PC-3 (cell line): ENCODE data around the gene DHRS3.

Experiments used
- EZH2 ChIP-seq: fragments of 300-600 bp; sonication (generic); IDR thresholded peaks from one replicate; pipeline ENCODE4 v1.6.1; 2017; ENCODE audit warnings: antibody characterized with exemption, mild to moderate bottlenecking, low read length; ENCODE audit not compliant: unreplicated experiment
- EZH2phosphoT487 ChIP-seq: fragments of 300-600 bp; sonication (generic); IDR thresholded peaks from 2 replicates; pipeline ENCODE4 v1.6.1; 2018; ENCODE audit warnings: mild to moderate bottlenecking, antibody characterized with exemption, low read length, borderline replicate concordance
- TF ChIP-seq, protein P1 (sequence below): fragments of 300-600 bp; sonication (generic); conservative IDR thresholded peaks from 2 replicates; pipeline ENCODE4 v1.5.1; 2017; ENCODE audit warnings: antibody characterized with exemption, low read depth, mild to moderate bottlenecking, low read length

DNA sequence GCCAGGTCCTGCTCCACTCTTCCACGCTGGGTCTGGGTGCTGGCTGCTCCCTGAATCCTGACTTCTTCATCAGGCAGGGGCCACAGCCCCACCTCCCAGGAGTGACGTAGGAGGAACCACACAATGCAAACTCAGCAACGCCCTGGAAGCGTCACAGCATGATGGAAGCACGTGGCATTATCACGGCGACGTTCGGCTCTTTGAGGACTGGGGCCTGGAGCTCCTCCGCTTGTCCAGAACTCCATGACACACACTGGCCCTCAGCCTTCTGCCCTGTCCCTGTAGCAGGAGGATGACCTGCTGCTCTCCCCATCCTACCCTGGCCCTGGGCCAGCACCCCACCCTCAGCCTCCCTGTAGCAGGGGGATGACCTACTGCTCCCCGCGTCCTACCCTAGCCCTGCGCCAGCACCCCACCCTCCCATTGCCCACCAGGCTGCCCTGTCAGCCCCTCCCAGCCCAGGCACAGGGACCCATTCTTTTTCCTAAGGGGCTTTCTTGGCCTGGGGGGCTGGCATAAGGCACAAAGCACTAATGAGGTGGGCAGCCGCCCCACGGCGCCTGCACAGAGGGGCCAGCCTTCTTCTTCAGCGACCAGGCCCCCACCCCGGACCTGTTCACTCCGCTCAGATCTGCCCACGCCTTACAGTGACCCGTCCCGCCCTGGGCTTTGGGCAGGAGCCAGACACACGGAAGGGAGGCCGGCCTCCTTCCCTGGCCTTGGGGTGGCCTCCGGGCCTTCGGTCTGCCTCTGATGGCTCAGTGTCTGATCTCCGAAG, 65.7 kb downstream of the DHRS3 start:
- TF ChIP-seq EZH2 (no peak), EZH2phosphoT487 (no peak)
- TF ChIP-seq, protein P1, sequence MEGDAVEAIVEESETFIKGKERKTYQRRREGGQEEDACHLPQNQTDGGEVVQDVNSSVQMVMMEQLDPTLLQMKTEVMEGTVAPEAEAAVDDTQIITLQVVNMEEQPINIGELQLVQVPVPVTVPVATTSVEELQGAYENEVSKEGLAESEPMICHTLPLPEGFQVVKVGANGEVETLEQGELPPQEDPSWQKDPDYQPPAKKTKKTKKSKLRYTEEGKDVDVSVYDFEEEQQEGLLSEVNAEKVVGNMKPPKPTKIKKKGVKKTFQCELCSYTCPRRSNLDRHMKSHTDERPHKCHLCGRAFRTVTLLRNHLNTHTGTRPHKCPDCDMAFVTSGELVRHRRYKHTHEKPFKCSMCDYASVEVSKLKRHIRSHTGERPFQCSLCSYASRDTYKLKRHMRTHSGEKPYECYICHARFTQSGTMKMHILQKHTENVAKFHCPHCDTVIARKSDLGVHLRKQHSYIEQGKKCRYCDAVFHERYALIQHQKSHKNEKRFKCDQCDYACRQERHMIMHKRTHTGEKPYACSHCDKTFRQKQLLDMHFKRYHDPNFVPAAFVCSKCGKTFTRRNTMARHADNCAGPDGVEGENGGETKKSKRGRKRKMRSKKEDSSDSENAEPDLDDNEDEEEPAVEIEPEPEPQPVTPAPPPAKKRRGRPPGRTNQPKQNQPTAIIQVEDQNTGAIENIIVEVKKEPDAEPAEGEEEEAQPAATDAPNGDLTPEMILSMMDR = no peak
